ENCODE results near the gene TMPRSS3.

DNA sequence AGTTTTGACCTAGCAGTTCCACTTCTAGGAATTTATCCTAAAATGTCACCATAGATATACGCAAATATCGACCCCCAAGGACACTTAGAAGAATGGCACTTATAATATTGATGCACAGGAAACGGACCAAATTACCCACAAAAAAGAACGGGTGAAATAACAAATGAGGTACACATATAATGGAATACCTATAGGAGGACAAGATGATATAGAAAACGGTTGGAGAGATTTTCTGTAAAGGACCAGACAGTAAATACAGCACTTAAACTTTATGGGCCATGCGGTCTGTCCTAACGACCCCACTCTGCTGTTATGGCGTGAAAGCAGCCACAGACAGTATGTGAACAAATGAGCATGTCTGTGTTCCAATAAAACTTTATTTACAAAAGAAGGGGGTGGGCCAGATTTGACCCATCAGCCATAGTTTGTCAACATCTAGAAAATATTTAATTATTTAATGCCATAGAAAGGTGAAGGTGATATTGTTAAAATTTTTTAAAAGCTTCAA lies 2.4 kb downstream of the TMPRSS3 start:
- TF ChIP-seq, protein P1, sequence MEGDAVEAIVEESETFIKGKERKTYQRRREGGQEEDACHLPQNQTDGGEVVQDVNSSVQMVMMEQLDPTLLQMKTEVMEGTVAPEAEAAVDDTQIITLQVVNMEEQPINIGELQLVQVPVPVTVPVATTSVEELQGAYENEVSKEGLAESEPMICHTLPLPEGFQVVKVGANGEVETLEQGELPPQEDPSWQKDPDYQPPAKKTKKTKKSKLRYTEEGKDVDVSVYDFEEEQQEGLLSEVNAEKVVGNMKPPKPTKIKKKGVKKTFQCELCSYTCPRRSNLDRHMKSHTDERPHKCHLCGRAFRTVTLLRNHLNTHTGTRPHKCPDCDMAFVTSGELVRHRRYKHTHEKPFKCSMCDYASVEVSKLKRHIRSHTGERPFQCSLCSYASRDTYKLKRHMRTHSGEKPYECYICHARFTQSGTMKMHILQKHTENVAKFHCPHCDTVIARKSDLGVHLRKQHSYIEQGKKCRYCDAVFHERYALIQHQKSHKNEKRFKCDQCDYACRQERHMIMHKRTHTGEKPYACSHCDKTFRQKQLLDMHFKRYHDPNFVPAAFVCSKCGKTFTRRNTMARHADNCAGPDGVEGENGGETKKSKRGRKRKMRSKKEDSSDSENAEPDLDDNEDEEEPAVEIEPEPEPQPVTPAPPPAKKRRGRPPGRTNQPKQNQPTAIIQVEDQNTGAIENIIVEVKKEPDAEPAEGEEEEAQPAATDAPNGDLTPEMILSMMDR (conservative IDR thresholded peaks at IDR 0.05), result no peak
- no peak for TF ChIP-seq EZH2 (IDR thresholded peaks at IDR 0.05; ENCODE audit: low read depth)

Measured in PC-9 (cell line).